ENCODE measurements around the gene ARHGAP28.

ARHGAP28 gene

DNA sequence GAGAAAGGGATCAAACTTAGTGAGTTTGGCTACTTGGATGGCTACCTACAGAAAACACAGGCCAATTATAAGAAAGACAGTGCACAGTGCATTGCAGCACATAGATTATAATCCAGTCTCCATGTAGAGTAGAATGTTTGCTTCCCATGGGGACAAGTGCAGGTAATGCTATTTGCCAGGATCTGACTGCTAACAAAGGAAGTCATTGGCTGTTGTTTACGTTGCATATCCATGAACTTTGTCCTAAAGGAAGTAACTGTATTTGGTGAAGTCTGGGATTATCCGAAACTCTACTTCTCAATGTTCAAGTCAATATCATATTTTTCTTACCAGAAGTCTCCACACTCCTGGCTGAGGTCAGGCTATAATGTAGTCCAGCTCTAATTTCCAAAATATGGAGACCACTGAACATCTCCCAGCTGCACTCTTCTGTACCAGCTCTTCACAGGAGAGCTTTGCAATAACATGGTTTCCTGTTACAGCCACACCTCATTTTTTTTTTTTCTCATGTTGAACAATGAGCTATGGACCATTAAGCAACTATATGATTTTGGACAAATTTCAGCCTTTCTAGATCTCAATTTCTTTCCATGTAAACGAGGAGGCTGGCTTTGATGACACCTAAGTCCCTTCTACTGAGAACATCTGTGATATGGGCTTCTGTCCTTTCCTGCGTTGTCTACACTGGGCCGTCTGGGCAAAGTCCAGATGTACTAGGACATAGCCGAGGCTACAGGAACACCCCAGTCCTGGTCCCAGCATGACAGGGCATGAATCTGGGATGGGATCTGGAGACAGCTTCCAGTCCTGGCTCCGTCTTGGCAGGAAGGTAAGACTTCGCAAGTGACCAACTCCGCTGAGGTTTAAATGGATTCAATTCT, 233.3 kb downstream of the ARHGAP28 start:
- DNase-seq (ENCODE audit: low spot score): no peak

DNA sequence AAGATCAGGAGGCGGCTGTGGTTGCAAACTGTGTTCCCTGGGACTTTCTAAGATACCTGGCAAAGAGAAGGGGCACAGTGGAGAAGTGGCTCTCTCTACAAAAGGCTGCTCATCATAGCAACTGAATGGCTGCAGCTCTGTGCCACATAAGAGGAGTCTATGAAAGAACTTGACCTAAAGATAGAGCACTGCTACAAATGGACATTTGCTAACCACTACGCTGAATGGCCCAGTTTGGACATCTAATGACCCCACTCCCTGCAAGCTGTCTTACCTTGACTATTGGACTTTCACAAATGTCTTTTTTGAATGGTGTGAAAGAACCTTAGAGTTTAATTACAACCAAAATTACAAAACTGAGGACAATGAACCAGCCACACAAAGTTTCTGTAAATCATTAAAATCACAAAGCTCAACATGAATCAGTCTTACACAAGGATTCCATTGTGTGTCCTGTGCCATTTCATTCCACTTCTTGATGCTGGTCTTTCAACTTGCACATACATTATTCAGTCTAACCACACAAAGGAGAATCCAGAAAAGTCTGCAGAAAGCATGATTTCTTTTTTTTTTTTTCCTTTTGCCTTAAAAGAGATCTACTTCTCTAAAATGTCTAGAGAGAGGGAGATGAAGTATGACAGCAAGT, 234.1 kb downstream of the ARHGAP28 start:
- DNase-seq (ENCODE audit: low spot score): no peak

All from hematopoietic multipotent progenitor cell treated with erythropoietin and hydrocortisone succinate and interleukin-3 and kit ligand, for 15 days (in vitro differentiated cells).